ENCODE data around the gene NPFF. TPM values are rescaled to one million over a fixed set of nuclear protein-coding genes. Genes with fewer than 3 reads are reported as not detected.

NPFF gene
- polyA plus RNA-seq, 2 of the 4 experiments (the other 2 are of a cell fraction): 0.17 TPM; not detected in 1

Small RNA genes lying within 50 kb of the gene (small RNA-seq; reads per million reads assigned to genes)
- 0 to 0.12 (median 0) reads per million in 6 experiments for gene AC023509.3

Other genes starting within 250 kb of the NPFF start
- 10.0 and 11.8 TPM in 2 replicates for gene ESPL1, start 239.2 kb downstream of the NPFF start, polyA plus RNA-seq (2011; rRNA removed)
- 15.2 to 16.5 TPM (median 15.5 TPM) in 3 replicates for gene ESPL1, start 239.2 kb downstream of the NPFF start, polyA plus RNA-seq (2017; fragmentation: RNase III; extraction: RNeasy Plus Mini Kit Qiagen cat#74134 plus additional on column Dnase treatment)
- 729 and 848 TPM in 2 replicates for gene PFDN5, start 211.9 kb downstream of the NPFF start, polyA plus RNA-seq (2011; rRNA removed)
- 685 to 736 TPM (median 704 TPM) in 3 replicates for gene PFDN5, start 211.9 kb downstream of the NPFF start, polyA plus RNA-seq (2017; fragmentation: RNase III; extraction: RNeasy Plus Mini Kit Qiagen cat#74134 plus additional on column Dnase treatment)
- 75.2 and 80.9 TPM in 2 replicates for gene MYG1, start 207.8 kb downstream of the NPFF start, polyA plus RNA-seq (2011; rRNA removed)
- 55.9 to 60.9 TPM (median 58.9 TPM) in 3 replicates for gene MYG1, start 207.8 kb downstream of the NPFF start, polyA plus RNA-seq (2017; fragmentation: RNase III; extraction: RNeasy Plus Mini Kit Qiagen cat#74134 plus additional on column Dnase treatment)
- 82.6 and 104 TPM in 2 replicates for gene AAAS, start 185.9 kb downstream of the NPFF start, polyA plus RNA-seq (2011; rRNA removed)
- 61.5 to 64.9 TPM (median 64.1 TPM) in 3 replicates for gene AAAS, start 185.9 kb downstream of the NPFF start, polyA plus RNA-seq (2017; fragmentation: RNase III; extraction: RNeasy Plus Mini Kit Qiagen cat#74134 plus additional on column Dnase treatment)
- 0.05 TPM in 1 of 2 replicates, not detected in the other for gene SP7, start 171.1 kb downstream of the NPFF start, polyA plus RNA-seq (2011; rRNA removed)
- 0.03 to 0.06 TPM in 2 of 3 replicates, not detected in the other for gene SP7, start 171.1 kb downstream of the NPFF start, polyA plus RNA-seq (2017; fragmentation: RNase III; extraction: RNeasy Plus Mini Kit Qiagen cat#74134 plus additional on column Dnase treatment)
- 53.2 and 56.6 TPM in 2 replicates for gene SP1, start 127.3 kb downstream of the NPFF start, polyA plus RNA-seq (2011; rRNA removed)
- 24.0 to 24.5 TPM (median 24.2 TPM) in 3 replicates for gene SP1, start 127.3 kb downstream of the NPFF start, polyA plus RNA-seq (2017; fragmentation: RNase III; extraction: RNeasy Plus Mini Kit Qiagen cat#74134 plus additional on column Dnase treatment)
- 0.12 and 0.16 TPM in 2 replicates for gene AMHR2, start 83.6 kb downstream of the NPFF start, polyA plus RNA-seq (2011; rRNA removed)
- gene AMHR2, start 83.6 kb downstream of the NPFF start, polyA plus RNA-seq (2017; fragmentation: RNase III; extraction: RNeasy Plus Mini Kit Qiagen cat#74134 plus additional on column Dnase treatment): 0.13 to 0.22 TPM (median 0.18 TPM) in 3 replicates
- 203 and 257 TPM in 2 replicates for gene PRR13, start 65.8 kb downstream of the NPFF start, polyA plus RNA-seq (2011; rRNA removed)
- 210 to 248 TPM (median 221 TPM) in 3 replicates for gene PRR13, start 65.8 kb downstream of the NPFF start, polyA plus RNA-seq (2017; fragmentation: RNase III; extraction: RNeasy Plus Mini Kit Qiagen cat#74134 plus additional on column Dnase treatment)
- 367 and 604 TPM in 2 replicates for gene PCBP2, start 55.4 kb downstream of the NPFF start, polyA plus RNA-seq (2011; rRNA removed)
- gene PCBP2, start 55.4 kb downstream of the NPFF start, polyA plus RNA-seq (2017; fragmentation: RNase III; extraction: RNeasy Plus Mini Kit Qiagen cat#74134 plus additional on column Dnase treatment): 546 to 553 TPM (median 551 TPM) in 3 replicates
- 21.9 and 30.6 TPM in 2 replicates for gene MAP3K12, start 8.0 kb downstream of the NPFF start, polyA plus RNA-seq (2011; rRNA removed)
- gene MAP3K12, start 8.0 kb downstream of the NPFF start, polyA plus RNA-seq (2017; fragmentation: RNase III; extraction: RNeasy Plus Mini Kit Qiagen cat#74134 plus additional on column Dnase treatment): 14.0 to 18.7 TPM (median 16.1 TPM) in 3 replicates
- gene TARBP2, start 6.2 kb downstream of the NPFF start, polyA plus RNA-seq (2011; rRNA removed): 41.5 and 51.2 TPM in 2 replicates
- gene TARBP2, start 6.2 kb downstream of the NPFF start, polyA plus RNA-seq (2017; fragmentation: RNase III; extraction: RNeasy Plus Mini Kit Qiagen cat#74134 plus additional on column Dnase treatment): 43.7 to 50.4 TPM (median 49.9 TPM) in 3 replicates
- gene ATF7, start 118.9 kb upstream of the NPFF start, polyA plus RNA-seq (2011; rRNA removed): 38.7 and 38.9 TPM in 2 replicates
- 22.9 to 23.3 TPM (median 23.0 TPM) in 3 replicates for gene ATF7, start 118.9 kb upstream of the NPFF start, polyA plus RNA-seq (2017; fragmentation: RNase III; extraction: RNeasy Plus Mini Kit Qiagen cat#74134 plus additional on column Dnase treatment)
- 402 and 678 TPM in 2 replicates for gene ATP5MC2, start 168.6 kb upstream of the NPFF start, polyA plus RNA-seq (2011; rRNA removed)
- gene ATP5MC2, start 168.6 kb upstream of the NPFF start, polyA plus RNA-seq (2017; fragmentation: RNase III; extraction: RNeasy Plus Mini Kit Qiagen cat#74134 plus additional on column Dnase treatment): 540 to 553 TPM (median 542 TPM) in 3 replicates
- 41.5 and 54.5 TPM in 2 replicates for gene CALCOCO1, start 220.0 kb upstream of the NPFF start, polyA plus RNA-seq (2011; rRNA removed)
- gene CALCOCO1, start 220.0 kb upstream of the NPFF start, polyA plus RNA-seq (2017; fragmentation: RNase III; extraction: RNeasy Plus Mini Kit Qiagen cat#74134 plus additional on column Dnase treatment): 18.7 to 28.8 TPM (median 28.7 TPM) in 3 replicates
- gene CISTR, start 244.5 kb upstream of the NPFF start, polyA plus RNA-seq (2011; rRNA removed): not detected in 2 replicates
- gene CISTR, start 244.5 kb upstream of the NPFF start, polyA plus RNA-seq (2017; fragmentation: RNase III; extraction: RNeasy Plus Mini Kit Qiagen cat#74134 plus additional on column Dnase treatment): not detected in 3 replicates

Measured in A549 (cell line).